ENCODE data around the gene PIP.
"Not testable (repeated sequence)": the region's sequence is repeated elsewhere in the genome, so short reads cannot be mapped to it uniquely, and the experiment has no call there.

DNA sequence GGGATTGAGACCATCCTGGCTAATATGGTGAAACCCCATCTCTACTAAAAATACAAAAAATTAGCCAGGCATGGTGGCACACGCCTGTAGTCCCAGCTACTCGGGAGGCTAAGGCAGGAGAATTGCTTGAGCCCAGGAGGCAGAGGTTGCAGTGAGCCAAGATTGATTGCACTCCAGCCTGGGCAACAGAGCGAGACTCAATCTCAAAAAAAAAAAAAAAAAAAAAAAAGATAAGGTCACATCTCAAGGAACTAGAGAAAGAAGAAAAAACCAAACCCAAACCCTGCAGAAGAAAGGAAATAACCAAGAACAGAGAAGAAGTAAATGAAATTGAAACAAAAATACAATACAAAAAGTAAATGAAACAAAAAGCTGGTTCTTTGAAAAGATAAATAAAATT, 46.3 kb upstream of the PIP start:
- TF ChIP-seq, protein P1, sequence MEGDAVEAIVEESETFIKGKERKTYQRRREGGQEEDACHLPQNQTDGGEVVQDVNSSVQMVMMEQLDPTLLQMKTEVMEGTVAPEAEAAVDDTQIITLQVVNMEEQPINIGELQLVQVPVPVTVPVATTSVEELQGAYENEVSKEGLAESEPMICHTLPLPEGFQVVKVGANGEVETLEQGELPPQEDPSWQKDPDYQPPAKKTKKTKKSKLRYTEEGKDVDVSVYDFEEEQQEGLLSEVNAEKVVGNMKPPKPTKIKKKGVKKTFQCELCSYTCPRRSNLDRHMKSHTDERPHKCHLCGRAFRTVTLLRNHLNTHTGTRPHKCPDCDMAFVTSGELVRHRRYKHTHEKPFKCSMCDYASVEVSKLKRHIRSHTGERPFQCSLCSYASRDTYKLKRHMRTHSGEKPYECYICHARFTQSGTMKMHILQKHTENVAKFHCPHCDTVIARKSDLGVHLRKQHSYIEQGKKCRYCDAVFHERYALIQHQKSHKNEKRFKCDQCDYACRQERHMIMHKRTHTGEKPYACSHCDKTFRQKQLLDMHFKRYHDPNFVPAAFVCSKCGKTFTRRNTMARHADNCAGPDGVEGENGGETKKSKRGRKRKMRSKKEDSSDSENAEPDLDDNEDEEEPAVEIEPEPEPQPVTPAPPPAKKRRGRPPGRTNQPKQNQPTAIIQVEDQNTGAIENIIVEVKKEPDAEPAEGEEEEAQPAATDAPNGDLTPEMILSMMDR (IDR thresholded peaks at IDR 0.05): not testable (repeated sequence)
- TF ChIP-seq EZH2phosphoT487 (IDR thresholded peaks at IDR 0.05): not testable (repeated sequence)
